NB4 (cell line): ENCODE data around the gene H1-8.

Source experiments
- DNase-seq: peaks from one replicate; pipeline ENCODE4 v3.0.0; 2010; ENCODE audit warnings: low read depth
- H3K4me3 ChIP-seq: one replicate; pipeline ENCODE4 v1.5.1; 2011; ENCODE audit warnings: mild to moderate bottlenecking, low read depth, low read length, moderate library complexity
- MAX ChIP-seq: IDR thresholded peaks from 2 replicates; pipeline ENCODE4 v1.6.1; 2011; ENCODE audit warnings: low read depth, low read length
- MYC ChIP-seq: IDR thresholded peaks from 2 replicates; pipeline ENCODE4 v1.6.1; 2011; ENCODE audit warnings: low read depth, low read length
- POLR2A ChIP-seq: IDR thresholded peaks from 2 replicates; pipeline ENCODE4 v1.6.1; 2011; ENCODE audit warnings: mild to moderate bottlenecking; ENCODE audit not compliant: insufficient read length; ENCODE audit errors: extremely low read depth
- TF ChIP-seq, protein P1 (sequence below): IDR thresholded peaks from one replicate; pipeline ENCODE4 v1.5.1; 2012; ENCODE audit warnings: low read depth, low read length

The H1-8 gene

GRCh38 chr3:129577366-129577765 lies 34.4 kb downstream of the H1-8 start:
- DNase-seq, result peak; percentile 69
- H3K4me3 ChIP-seq, result peak overlapping the region; percentile 69
- peak; percentile 85 for TF ChIP-seq MYC
- peak; percentile 87 for TF ChIP-seq MAX
- no peak for TF ChIP-seq POLR2A

GRCh38 chr3:129577925-129578786 lies 35.2 kb downstream of the H1-8 start:
- peak overlapping the region; percentile 69 for H3K4me3 ChIP-seq
- DNase-seq, result peak; percentile 93
- TF ChIP-seq MAX (0 out of 2 replicates have a peak, but pooled peaks have one; percentile 33), MYC (no peak)

DNA sequence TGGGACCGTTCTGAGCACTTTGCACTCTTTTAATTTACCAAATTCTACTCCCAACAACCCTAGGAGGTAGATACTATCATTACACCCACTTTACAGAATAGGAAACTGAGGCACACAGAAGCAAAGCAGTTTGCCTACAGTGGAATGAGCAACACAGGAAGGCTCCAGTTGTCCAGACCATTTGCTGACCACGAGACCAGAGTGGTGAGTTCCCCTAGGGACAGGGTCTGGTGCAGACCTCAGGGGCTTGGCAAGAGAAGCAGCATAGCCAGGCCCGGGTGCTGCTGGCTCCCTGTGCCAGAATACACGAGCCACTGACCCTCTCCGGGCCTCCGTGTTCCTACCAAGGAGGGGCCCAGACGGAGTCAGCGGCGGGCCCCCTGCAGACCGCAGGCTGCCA lies 37.0 kb downstream of the H1-8 start:
- H3K4me3 ChIP-seq, result no peak overlapping the region
- DNase-seq, result no peak
- TF ChIP-seq MAX, result no peak
- TF ChIP-seq, protein P1, sequence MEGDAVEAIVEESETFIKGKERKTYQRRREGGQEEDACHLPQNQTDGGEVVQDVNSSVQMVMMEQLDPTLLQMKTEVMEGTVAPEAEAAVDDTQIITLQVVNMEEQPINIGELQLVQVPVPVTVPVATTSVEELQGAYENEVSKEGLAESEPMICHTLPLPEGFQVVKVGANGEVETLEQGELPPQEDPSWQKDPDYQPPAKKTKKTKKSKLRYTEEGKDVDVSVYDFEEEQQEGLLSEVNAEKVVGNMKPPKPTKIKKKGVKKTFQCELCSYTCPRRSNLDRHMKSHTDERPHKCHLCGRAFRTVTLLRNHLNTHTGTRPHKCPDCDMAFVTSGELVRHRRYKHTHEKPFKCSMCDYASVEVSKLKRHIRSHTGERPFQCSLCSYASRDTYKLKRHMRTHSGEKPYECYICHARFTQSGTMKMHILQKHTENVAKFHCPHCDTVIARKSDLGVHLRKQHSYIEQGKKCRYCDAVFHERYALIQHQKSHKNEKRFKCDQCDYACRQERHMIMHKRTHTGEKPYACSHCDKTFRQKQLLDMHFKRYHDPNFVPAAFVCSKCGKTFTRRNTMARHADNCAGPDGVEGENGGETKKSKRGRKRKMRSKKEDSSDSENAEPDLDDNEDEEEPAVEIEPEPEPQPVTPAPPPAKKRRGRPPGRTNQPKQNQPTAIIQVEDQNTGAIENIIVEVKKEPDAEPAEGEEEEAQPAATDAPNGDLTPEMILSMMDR, result no peak
- TF ChIP-seq POLR2A, result no peak
- no peak for TF ChIP-seq MYC

- no peak for DNase-seq
- H3K4me3 ChIP-seq, result no peak overlapping the region
- TF ChIP-seq POLR2A (no peak), MAX (no peak), MYC (no peak)
- TF ChIP-seq, protein P1, result no peak
Observed at GRCh38 chr3:129581623-129582022, 38.6 kb downstream of the H1-8 start.

GRCh38 chr3:129582799-129583198 lies 39.8 kb downstream of the H1-8 start:
- peak; percentile 66 for DNase-seq
- no peak overlapping the region for H3K4me3 ChIP-seq
- TF ChIP-seq MYC, result no peak
- TF ChIP-seq, protein P1, result no peak
- TF ChIP-seq MAX, result no peak
- TF ChIP-seq POLR2A, result no peak

DNA sequence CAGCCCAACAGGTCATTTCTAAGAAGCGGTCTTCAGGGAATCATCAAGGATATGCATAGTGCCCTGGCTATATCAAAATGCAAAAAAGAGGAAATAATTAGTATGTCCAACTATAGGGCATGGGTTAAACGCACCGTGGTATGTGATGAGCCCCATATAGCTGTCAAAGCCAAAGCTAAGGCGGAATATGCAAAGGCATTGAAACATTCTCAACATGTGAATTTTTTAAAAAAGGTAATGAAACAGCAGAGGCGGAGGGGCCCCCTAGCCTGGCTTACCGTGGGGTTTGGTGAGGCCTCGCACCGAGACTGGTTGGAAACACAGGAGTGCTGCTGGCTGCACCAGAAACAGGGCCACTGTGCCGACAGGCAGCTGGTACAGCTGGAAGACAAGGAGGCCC lies 40.3 kb downstream of the H1-8 start:
- H3K4me3 ChIP-seq, result no peak overlapping the region
- TF ChIP-seq, protein P1, result no peak
- TF ChIP-seq MAX (no peak), POLR2A (no peak), MYC (no peak)

More for the DNA sequence above, 40.3 kb downstream of the H1-8 start:
- no peak for DNase-seq
